Endothelial cell of umbilical vein (primary cell): Measurements from ENCODE around the gene REEP5. TPM values are rescaled to one million over a fixed set of nuclear protein-coding genes. Genes with fewer than 3 reads are reported as not detected.

ENCODE experiments used
- BruUV-seq: library from RNA; stranded (reverse); fragments of 400-500 nt; replicated peaks from 2 replicates; lab custom pipeline; 2021; lab: Mats Ljungman, UMichigan
- CTCF ChIA-PET: fragments of 300-600, 350-600 bp; sonication (Branson Sonifier 250); formaldehyde crosslinking; loops from one replicate; lab custom pipeline; 2021; ENCODE audit warnings: antibody characterized with exemption, inconsistent platforms; lab: Charles Lee
- POLR2A ChIA-PET: fragments of 300-600, 350-600 bp; sonication (Branson Sonifier 250); formaldehyde crosslinking; loops from one replicate; lab custom pipeline; 2021; ENCODE audit warnings: antibody characterized with exemption, inconsistent platforms; lab: Charles Lee
- DNase-seq: peaks from one replicate; pipeline ENCODE4 v3.0.0-alpha.2; 2011; ENCODE audit warnings: low read depth, low spot score
- FAIRE-seq: peaks from 2 replicates; lab custom pipeline; 2011; peaks lifted over from hg19 to GRCh38; lab: Jason Lieb, UNC
- H2AFZ ChIP-seq: 2 replicates; pipeline ENCODE4 v1.6.0; 2012; ENCODE audit warnings: low read depth, low read length, control low read depth, inconsistent platforms
- H3K27ac ChIP-seq: 2 replicates; pipeline ENCODE4 v1.5.1; 2011; ENCODE audit warnings: low read depth, mild to moderate bottlenecking, control low read depth, low read length, moderate library complexity; ENCODE audit not compliant: insufficient read depth
- H3K27me3 ChIP-seq, 2 experiments: 2 replicates each; pipeline versions ENCODE4 v1.6.0 to v1.6.1; 2011; ENCODE audit warnings: low read length in 2 of 2, mixed read lengths in 1 of 2; ENCODE audit not compliant: control insufficient read depth in 2 of 2, insufficient read depth in 2 of 2
- H3K36me3 ChIP-seq, 2 experiments: 2 replicates in 1 of 2; 3 replicates in 1 of 2; pipeline ENCODE4 v1.5.1; 2011; ENCODE audit warnings: low read length in 2 of 2, mild to moderate bottlenecking in 1 of 2, moderate library complexity in 1 of 2; ENCODE audit not compliant: control insufficient read depth in 2 of 2, insufficient read depth in 2 of 2; ENCODE audit errors: extremely low read depth in 1 of 2
- H3K4me1 ChIP-seq: 3 replicates; pipeline ENCODE4 v1.5.1; 2011; ENCODE audit warnings: mild to moderate bottlenecking, low read length; ENCODE audit not compliant: control insufficient read depth, insufficient read depth; ENCODE audit errors: extremely low read depth
- H3K4me2 ChIP-seq: 2 replicates; pipeline ENCODE4 v1.6.1; 2011; ENCODE audit warnings: low read length, control low read depth, mixed read lengths; ENCODE audit not compliant: insufficient read depth
- H3K4me3 ChIP-seq, 3 experiments: fragments of 200-600 bp in 1 of 3; sonication (generic), shearing (Covaris generic) in 1 of 3; replicated peaks in 1 of 3; 2 replicates each; pipeline ENCODE4 v1.5.1; 2011 to 2016; ENCODE audit warnings: control low read depth in 3 of 3, low read length in 3 of 3, mild to moderate bottlenecking in 2 of 3, inconsistent platforms in 1 of 3, low read depth in 1 of 3, moderate library complexity in 1 of 3; ENCODE audit not compliant: insufficient read depth in 1 of 3
- H3K79me2 ChIP-seq: 2 replicates; pipeline ENCODE4 v1.6.0; 2012; ENCODE audit warnings: low read length, inconsistent platforms; ENCODE audit not compliant: control insufficient read depth, insufficient read depth
- H3K9ac ChIP-seq: replicated peaks from 2 replicates; pipeline ENCODE3; 2011; ENCODE audit warnings: low read length, control low read depth; ENCODE audit not compliant: insufficient read depth; ENCODE audit errors: extremely low read depth
- H3K9me1 ChIP-seq: replicated peaks from 3 replicates; pipeline ENCODE4 v1.6.0; 2011; ENCODE audit warnings: mild to moderate bottlenecking, low read length; ENCODE audit not compliant: control insufficient read depth, insufficient read depth; ENCODE audit errors: extremely low read depth
- H3K9me3 ChIP-seq: replicated peaks from 2 replicates; pipeline ENCODE4 v1.5.1; 2012; ENCODE audit warnings: low read length, inconsistent platforms; ENCODE audit not compliant: control insufficient read depth, insufficient read depth
- H4K20me1 ChIP-seq: replicated peaks from 2 replicates; pipeline ENCODE3; 2011; ENCODE audit warnings: mild to moderate bottlenecking, low read length; ENCODE audit not compliant: control insufficient read depth, insufficient read depth; ENCODE audit errors: extremely low read depth
- CTCF ChIP-seq, 2 donors: IDR thresholded peaks; 1 replicate in 1 of 2; 2 replicates in 1 of 2; pipeline ENCODE4 v1.5.1; 2011; ENCODE audit warnings: low read length in 2 of 2, mild to moderate bottlenecking in 2 of 2, moderate library complexity in 2 of 2, control low read depth in 1 of 2, inconsistent platforms in 1 of 2, low read depth in 1 of 2; ENCODE audit not compliant: insufficient read depth in 1 of 2; ENCODE audit errors: extremely low read depth in 1 of 2
- EZH2 ChIP-seq: IDR thresholded peaks from 2 replicates; pipeline ENCODE4 v1.6.1; 2012; ENCODE audit warnings: borderline replicate concordance, low read depth, mild to moderate bottlenecking, moderate library complexity, low read length, inconsistent platforms; ENCODE audit not compliant: severe bottlenecking
- FOS ChIP-seq: IDR thresholded peaks from 2 replicates; pipeline ENCODE4 v1.6.1; 2011; ENCODE audit warnings: mild to moderate bottlenecking, low read length, moderate library complexity, borderline replicate concordance; ENCODE audit not compliant: insufficient read depth
- GATA2 ChIP-seq: IDR thresholded peaks from 2 replicates; pipeline ENCODE4 v1.7.0; 2011; ENCODE audit warnings: low read depth, mild to moderate bottlenecking, moderate library complexity, mixed read lengths, low read length; ENCODE audit not compliant: insufficient read length, insufficient read depth
- JUN ChIP-seq: IDR thresholded peaks from 2 replicates; pipeline ENCODE4 v1.6.1; 2011; ENCODE audit warnings: borderline replicate concordance, low read depth; ENCODE audit not compliant: insufficient read length, insufficient read depth
- MAX ChIP-seq: IDR thresholded peaks from 2 replicates; pipeline ENCODE4 v1.6.1; 2011; ENCODE audit not compliant: insufficient read depth, insufficient read length
- MYC ChIP-seq: IDR thresholded peaks from one replicate; pipeline ENCODE4 v1.6.1; 2011; ENCODE audit warnings: mild to moderate bottlenecking, low read depth, low read length
- POLR2A ChIP-seq: IDR thresholded peaks from 2 replicates; pipeline ENCODE4 v1.6.1; 2012; ENCODE audit warnings: low read depth, mild to moderate bottlenecking, control low read depth, low read length
- POLR2AphosphoS5 ChIP-seq: IDR thresholded peaks from 2 replicates; pipeline ENCODE4 v1.6.1; 2012; ENCODE audit warnings: low read depth, mild to moderate bottlenecking, control low read depth, low read length, moderate library complexity; ENCODE audit not compliant: insufficient read depth
- dilution Hi-C: fragments of 300-500 bp; cut with MboI; formaldehyde crosslinking; loops from one replicate; pipeline ENCODE4 v1.15.0; 2019; ENCODE audit warnings: low sequenced_read_pairs; ENCODE audit not compliant: extremely low pct_ligation_motif_present
- intact Hi-C: fragments of 100-400 bp; cut with micrococcal nuclease; formaldehyde crosslinking; loops from one replicate; pipeline ENCODE4 v1.10.0; 2022
- polyA plus RNA-seq, 4 experiments: library from polyadenylated mRNA; depleted of rRNA in 3 of 4; stranded (reverse) in 3 of 4; unstranded in 1 of 4; fragments of >200 nt; gene quantifications; 2 replicates each; pipeline versions ENCODE4 v1.2.1 to v1.2.3, GENCODE V29; 2011 to 2012; ENCODE audit warnings: missing spikeins in 1 of 4
- total RNA-seq: library from RNA; stranded (reverse); gene quantifications from 2 replicates; pipeline ENCODE4 v1.2.3, GENCODE V29; 2021

The REEP5 gene
- total and polyA plus RNA-seq, 2 donors (not counting 3 experiments of a cell fraction or from before 2014, with no cell fraction given): 98.0 to 163 TPM

DNA sequence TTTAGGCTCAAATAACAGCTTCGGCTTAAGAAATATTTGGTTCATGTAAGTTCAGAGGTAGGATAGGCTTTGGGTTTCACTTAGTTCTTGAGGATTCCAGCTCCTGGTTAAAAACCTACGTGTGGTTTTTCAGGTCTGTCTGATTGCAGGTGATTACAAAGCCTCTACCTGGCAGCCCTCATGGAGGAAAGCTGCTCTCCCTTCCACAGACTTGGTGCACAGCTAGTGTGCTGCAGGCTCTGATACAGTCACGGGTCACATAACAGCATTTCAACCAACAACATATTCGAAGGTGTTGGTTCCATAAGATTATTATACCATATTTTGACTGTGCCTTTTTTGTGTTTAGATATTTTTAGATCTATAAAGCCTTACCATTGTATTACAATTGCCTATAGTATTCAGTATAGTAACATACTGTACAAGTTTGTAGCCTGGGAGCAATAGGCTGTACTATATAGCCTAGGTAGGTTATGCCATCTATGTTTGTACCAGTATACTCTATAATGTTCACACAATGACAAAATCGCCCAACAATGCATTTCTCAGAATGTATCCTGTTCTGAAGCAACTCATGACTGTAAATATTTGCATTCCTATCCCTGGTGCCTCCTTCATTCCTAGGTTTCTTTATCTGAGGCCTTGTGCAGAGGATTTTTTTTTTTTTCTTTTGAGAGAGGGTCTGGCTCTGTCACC, 46.5 kb upstream of the REEP5 start:
- Histone ChIP-seq H3K4me3 (no peak overlapping the region), H3K4me2 (no peak overlapping the region), H3K4me1 (peaks cover 4% of the 10 kb centered on the region), H3K27me3 (no peaks in the 10 kb centered on the region), H3K9me1 (no peaks in the 10 kb centered on the region), H4K20me1 (no peaks in the 10 kb centered on the region), H3K36me3 (no peaks in the 10 kb centered on the region), H3K27ac (no peak overlapping the region), H3K79me2 (no peaks in the 10 kb centered on the region), H3K9ac (no peak overlapping the region), H2AFZ (no peak overlapping the region), H3K9me3 (no peaks in the 10 kb centered on the region)
- POLR2A ChIA-PET: no interaction called here
- dilution Hi-C loops: no loop called here
- DNase-seq (no peak), FAIRE-seq (no peak)
- CTCF ChIA-PET: interaction anchor here (1.2 to 3.1 kb wide), 4 partner anchors 9 to 46 kb away, joined by 3 to 12 read pairs (median 4); partner anchors contain the start of gene REEP5
- TF ChIP-seq CTCF (IDR thresholded peaks at IDR 0.05; ENCODE audit: extremely low read depth in 1 of 2, insufficient read depth in 1 of 2, low read depth in 1 of 2, low read length in 2 of 2) (no peak), EZH2 (no peak), MAX (no peak), MYC (no peak), FOS (no peak), POLR2A (no peak), JUN (no peak), POLR2AphosphoS5 (no peak), GATA2 (no peak)
- intact Hi-C loops: no loop called here
- no TSS peak for BruUV-seq
